Dendritic cell treated with granulocyte-macrophage colony-stimulating factor and Interleukin-4, amounts not matched to agents 40 ng/mL and 50 ng/mL, for 4 days (primary cell): ENCODE results near the gene PSMB2.
"Not testable (repeated sequence)": the region's sequence is repeated elsewhere in the genome, so short reads cannot be mapped to it uniquely, and the experiment has no call there.

ENCODE experiments used
- H3K27ac Mint-ChIP-seq: one replicate; pipeline ENCODE4 v1.8.0; 2022; ENCODE audit warnings: mild to moderate bottlenecking, mixed read lengths
- H3K27me3 Mint-ChIP-seq: one replicate; pipeline ENCODE4 v1.8.0; 2022; ENCODE audit warnings: mild to moderate bottlenecking, mixed read lengths
- H3K36me3 Mint-ChIP-seq: one replicate; pipeline ENCODE4 v1.8.0; 2022; ENCODE audit warnings: low read depth, mixed read lengths
- H3K4me1 Mint-ChIP-seq: one replicate; pipeline ENCODE4 v1.8.0; 2022; ENCODE audit warnings: low read depth, mixed read lengths
- H3K4me3 Mint-ChIP-seq: one replicate; pipeline ENCODE4 v1.8.0; 2022; ENCODE audit warnings: mild to moderate bottlenecking, moderate library complexity, mixed read lengths
- H3K9me3 Mint-ChIP-seq: one replicate; pipeline ENCODE4 v1.8.0; 2022; ENCODE audit warnings: mixed read lengths
- intact Hi-C: fragments of 100-400 bp; cut with micrococcal nuclease; formaldehyde crosslinking; loops from one replicate; pipeline ENCODE4 v1.15.0; 2022

Gene PSMB2

DNA sequence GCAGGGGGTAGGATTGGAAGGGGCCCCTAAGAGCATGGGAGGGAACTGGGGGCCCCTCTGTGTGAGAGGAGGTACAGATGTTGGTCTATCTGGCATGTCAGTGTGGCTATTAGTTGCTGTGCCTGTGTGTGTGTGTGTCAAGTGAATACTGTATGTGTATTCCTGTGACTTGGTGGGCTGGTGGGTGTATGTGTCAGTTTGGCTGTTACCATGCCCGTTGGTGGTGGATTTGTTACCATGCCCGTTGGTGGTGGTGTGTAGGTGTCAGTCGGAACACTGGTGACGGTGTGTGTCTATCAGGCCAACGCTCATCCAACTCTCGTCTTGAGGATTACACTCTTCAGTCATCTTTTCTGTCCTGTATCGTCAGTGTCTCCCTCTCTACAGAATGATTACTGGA, 45.6 kb downstream of the PSMB2 start:
- peaks cover 38% of the 10 kb centered on the region for H3K36me3 Mint-ChIP-seq
- no peak overlapping the region for H3K4me3 Mint-ChIP-seq
- no peak overlapping the region for H3K27ac Mint-ChIP-seq
- intact Hi-C loops, result no loop called here
- no peaks in the 10 kb centered on the region for H3K9me3 Mint-ChIP-seq
- peaks cover 10% of the 10 kb centered on the region for H3K4me1 Mint-ChIP-seq
- H3K27me3 Mint-ChIP-seq, result no peaks in the 10 kb centered on the region

DNA sequence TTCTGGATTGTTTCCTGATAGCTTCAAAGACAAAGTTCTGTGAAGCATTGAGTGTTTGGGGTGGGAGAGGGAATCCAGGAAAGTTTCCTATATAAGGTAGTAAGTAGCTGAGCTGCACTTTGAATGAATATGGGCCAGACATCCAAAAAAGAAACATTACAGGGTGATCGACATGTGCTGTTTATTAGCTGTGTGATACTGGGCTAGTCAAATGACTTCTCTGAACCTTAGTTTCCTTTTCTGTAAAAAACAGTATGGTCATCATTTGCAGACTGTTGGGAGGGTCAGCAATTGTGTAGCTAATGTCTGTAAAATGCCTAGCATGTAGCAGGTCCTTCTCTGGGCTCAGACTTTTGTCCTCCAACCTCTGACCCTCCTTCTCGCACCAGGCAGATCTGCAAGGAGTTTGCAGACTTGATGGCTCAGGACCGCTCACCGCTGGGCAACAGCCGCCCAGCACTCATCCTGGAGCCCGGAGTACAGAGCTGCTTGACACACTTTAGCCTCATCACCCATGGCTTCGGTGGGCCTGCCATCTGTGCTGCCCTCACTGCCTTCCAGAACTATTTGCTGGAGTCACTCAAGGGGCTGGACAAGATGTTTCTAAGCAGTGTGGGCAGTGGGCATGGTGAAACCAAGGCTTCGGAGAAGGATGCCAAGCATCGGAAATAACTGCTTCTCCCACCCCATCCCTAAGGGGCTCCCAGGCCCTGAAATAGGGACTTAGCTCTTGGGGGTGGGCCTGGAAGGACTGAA, 47.1 kb downstream of the PSMB2 start:
- intact Hi-C loops, result no loop called here
- H3K4me3 Mint-ChIP-seq, result no peak overlapping the region
- H3K36me3 Mint-ChIP-seq, result peaks cover 35% of the 10 kb centered on the region
- H3K27me3 Mint-ChIP-seq, result no peaks in the 10 kb centered on the region
- peaks cover 10% of the 10 kb centered on the region for H3K4me1 Mint-ChIP-seq
- no peak overlapping the region for H3K27ac Mint-ChIP-seq
- H3K9me3 Mint-ChIP-seq, result no peaks in the 10 kb centered on the region

DNA sequence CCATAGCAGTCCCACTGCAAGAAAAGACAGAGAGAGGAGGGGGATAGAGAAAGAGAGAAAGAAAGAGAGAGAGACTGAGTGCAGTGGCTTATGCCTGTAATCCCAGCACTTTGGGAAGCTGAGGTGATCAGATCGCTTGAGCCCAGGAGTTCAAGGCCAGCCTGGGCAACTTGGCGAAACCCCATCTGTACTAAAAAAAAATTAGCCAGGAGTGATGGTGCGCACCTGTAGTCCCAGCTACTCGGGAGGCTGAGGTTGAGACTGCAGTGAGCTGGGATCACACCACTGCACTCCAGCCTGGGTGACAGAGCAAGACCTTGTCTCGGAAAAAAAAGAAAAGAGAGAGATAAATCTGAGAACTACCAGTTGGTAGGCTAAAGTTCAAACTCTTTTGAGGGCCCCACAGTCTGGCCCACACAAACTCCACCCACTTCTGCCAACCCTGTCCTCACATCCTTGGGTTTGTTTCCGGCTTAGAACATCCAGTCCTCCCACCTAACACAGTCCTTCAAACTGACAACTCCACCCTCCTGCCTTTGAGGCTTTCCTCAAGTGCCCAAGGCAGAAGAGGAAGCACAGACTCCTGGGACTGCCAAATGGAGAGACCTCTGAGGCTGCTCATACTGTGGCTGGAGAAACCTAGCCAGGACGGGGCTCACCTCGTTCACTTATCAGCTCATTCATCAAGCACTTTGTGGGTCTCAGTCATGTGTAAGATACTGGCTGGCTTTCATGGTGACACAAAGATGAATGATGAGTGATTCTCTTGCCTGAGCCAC, 48.1 kb downstream of the PSMB2 start:
- Mint-ChIP-seq H3K27me3 (no peaks in the 10 kb centered on the region), H3K36me3 (peaks cover 31% of the 10 kb centered on the region), H3K4me3 (no peak overlapping the region), H3K9me3 (no peaks in the 10 kb centered on the region), H3K27ac (no peak overlapping the region), H3K4me1 (peaks cover 10% of the 10 kb centered on the region)
- intact Hi-C loops, result no loop called here

DNA sequence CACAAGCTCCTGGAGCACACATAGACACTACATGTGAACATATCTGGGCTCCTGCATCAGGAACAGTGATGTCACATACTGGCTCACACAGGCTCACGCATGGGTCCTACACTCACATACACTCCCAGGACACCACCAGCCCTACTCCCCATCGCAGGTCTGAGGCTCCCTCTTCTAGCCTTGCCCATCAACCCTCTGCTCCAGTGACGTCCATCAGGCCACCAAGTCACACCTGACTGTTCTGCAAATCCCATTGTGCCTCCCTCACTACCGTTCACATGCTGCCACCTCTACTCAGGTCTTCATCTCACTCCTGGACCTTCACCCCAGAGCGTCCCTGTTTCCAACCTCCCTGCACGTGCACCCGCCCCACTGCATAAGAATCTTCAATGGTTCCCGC, 50.1 kb downstream of the PSMB2 start:
- intact Hi-C loops, result no loop called here
- no peak overlapping the region for H3K4me3 Mint-ChIP-seq
- H3K36me3 Mint-ChIP-seq, result peaks cover 29% of the 10 kb centered on the region
- no peaks in the 10 kb centered on the region for H3K27me3 Mint-ChIP-seq
- H3K9me3 Mint-ChIP-seq, result no peaks in the 10 kb centered on the region
- H3K4me1 Mint-ChIP-seq, result peaks cover 10% of the 10 kb centered on the region
- H3K27ac Mint-ChIP-seq, result no peak overlapping the region

DNA sequence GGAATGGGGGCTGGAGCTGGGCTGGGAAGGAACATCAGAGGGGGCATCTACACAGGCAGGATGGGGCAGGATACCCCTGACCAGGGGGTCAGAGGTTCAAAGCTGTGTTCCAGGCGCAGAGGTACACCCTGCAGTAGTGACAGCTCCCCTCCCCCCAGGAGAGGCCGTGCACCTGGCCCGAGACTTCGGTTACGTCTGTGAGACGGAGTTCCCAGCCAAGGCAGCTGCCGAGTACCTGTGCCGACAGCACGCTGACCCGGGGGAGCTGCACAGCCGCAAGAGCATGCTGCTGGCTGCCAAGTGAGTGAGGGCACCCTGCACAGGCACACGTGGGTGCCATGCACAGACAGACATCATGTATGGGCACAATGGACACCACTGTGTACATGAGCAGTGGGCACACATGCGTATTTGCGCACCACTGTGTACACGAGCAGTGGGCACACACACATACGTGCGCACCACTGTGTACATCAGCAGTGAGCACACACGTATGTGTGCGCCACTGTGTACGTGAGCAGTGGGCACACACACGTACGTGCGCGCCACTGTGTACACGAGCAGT, 50.8 kb downstream of the PSMB2 start:
- Mint-ChIP-seq H3K27me3 (no peaks in the 10 kb centered on the region), H3K9me3 (no peaks in the 10 kb centered on the region), H3K4me1 (peaks cover 10% of the 10 kb centered on the region), H3K4me3 (no peak overlapping the region), H3K36me3 (peaks cover 23% of the 10 kb centered on the region), H3K27ac (no peak overlapping the region)
- intact Hi-C loops, result no loop called here

DNA sequence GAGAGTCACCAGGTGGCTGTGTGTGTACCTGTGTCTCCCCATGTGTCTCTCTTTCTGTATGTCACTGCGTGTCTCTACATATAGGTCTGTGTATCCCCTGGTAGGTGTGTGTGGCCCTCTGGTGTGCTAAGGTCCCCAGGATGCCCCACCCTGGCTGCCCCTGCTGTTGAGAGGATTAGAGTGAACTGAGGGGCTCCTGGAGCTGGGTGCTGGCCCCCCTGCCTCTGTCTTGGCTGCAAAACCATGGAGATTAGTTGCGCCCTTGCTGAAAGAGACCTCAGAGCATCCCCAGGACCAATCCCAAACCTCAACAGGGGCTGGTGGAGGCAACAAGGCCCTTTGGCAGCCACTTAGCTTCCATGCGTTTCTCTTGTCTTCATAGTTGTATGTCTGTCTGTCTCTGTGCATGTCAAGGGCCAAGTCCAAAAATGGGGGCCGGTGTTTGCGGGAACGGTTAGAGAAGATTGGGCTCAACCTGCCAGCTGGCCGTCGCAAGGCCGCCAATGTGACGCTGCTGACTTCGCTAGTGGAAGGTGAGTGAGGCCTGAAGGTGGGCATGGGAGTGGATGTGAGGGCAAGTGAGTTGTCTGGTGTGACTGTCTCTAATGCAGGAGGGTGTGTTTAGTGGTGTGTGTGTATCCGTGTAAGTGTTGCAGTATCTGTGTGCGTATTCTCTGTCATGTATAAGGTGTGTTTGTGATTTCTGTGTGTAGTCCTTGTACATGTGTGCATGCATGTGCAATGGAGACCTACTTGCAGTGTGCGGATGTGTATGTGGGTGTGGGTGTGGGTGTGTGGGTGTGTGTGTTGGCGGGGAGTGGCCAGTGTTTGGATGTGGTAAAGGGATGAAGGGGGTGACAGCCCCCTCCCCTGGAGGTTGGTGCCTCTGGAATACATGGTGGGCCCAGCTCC, 51.6 kb downstream of the PSMB2 start:
- H3K4me3 Mint-ChIP-seq, result no peak overlapping the region
- H3K27ac Mint-ChIP-seq, result no peak overlapping the region
- no peaks in the 10 kb centered on the region for H3K9me3 Mint-ChIP-seq
- peaks cover 10% of the 10 kb centered on the region for H3K4me1 Mint-ChIP-seq
- H3K36me3 Mint-ChIP-seq, result peaks cover 18% of the 10 kb centered on the region
- H3K27me3 Mint-ChIP-seq, result no peaks in the 10 kb centered on the region
- intact Hi-C loops, result no loop called here

DNA sequence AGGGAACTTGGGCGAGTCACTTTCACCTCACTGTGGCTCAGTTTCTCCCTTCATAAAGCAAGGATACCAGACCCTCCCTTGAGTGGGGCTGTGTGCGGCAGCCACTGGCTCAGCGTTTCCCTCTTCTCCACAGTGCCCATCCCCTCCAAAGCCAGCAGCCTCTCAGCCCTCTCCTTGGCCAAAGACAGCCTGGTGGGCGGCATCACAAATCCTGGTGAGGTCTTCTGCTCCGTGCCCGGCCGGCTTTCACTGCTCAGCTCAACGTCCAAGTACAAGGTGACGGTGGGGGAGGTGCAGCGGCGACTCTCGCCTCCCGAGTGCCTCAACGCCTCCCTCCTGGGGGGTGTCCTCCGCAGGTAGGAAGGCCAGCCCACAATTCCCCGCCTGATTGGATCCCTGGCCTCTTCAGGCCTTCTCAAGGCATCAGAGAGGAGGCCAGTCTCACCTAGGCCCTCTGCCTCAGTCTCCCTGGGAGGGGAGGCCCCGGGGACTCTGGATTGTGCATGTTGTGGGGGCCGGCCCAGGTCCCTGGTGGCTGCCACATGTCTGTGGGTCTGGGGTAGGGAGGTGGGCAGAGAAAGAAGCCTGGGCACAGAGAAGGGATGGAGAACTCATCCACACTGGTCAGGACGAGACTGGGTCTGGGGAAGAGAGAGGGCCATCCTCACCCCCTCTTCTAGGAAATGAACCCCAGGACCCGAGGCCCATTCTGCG, 53.0 kb downstream of the PSMB2 start:
- H3K27ac Mint-ChIP-seq, result no peak overlapping the region
- H3K9me3 Mint-ChIP-seq, result no peaks in the 10 kb centered on the region
- H3K36me3 Mint-ChIP-seq, result peaks cover 13% of the 10 kb centered on the region
- H3K27me3 Mint-ChIP-seq, result no peaks in the 10 kb centered on the region
- intact Hi-C loops, result no loop called here
- H3K4me3 Mint-ChIP-seq, result no peak overlapping the region
- H3K4me1 Mint-ChIP-seq, result peaks cover 8% of the 10 kb centered on the region

DNA sequence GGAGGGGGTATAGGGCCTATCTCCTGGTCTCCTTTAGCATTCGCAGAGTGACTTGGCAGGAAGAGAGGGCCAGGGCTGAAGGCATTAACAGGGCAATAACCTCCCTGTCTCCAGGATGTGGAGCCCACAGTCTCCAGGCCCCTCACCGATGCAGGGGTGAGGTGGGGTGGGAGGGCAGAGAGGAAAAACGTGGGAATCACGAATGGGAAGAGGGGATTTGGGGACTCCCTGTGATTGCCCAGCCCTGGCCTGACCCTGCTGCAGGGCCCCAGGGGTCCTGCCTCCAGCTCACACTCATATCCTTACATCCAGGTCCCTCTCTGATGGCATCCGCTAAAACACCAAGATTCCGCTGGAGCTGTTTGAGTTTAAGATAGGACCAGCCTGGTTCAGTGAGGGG, 53.6 kb downstream of the PSMB2 start:
- Mint-ChIP-seq H3K9me3 (no peaks in the 10 kb centered on the region), H3K4me1 (peaks cover 2% of the 10 kb centered on the region), H3K4me3 (no peak overlapping the region), H3K27ac (no peak overlapping the region), H3K36me3 (peaks cover 13% of the 10 kb centered on the region), H3K27me3 (no peaks in the 10 kb centered on the region)
- intact Hi-C loops, result no loop called here

DNA sequence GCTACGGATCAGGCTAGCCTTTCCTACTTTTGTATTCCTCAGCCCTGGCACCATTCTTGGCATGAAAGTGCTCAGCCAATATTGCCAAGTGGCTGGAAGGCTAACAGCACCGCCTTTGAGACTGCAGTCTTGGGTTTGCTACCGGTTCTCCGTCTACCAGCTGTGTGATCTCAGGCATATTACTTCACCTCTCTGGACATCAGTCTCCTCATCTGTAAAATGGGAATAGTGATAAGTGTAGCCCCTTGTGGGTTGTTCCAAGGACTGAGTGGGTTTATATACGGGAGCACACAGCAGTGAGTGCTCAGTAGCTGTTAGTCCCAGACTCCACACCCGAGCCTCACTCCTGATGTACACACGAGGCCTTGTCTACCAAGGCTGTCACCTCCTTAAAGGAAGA, 54.5 kb downstream of the PSMB2 start:
- no peaks in the 10 kb centered on the region for H3K4me1 Mint-ChIP-seq
- no peak overlapping the region for H3K4me3 Mint-ChIP-seq
- H3K36me3 Mint-ChIP-seq, result peaks cover 13% of the 10 kb centered on the region
- no peaks in the 10 kb centered on the region for H3K27me3 Mint-ChIP-seq
- intact Hi-C loops, result no loop called here
- H3K9me3 Mint-ChIP-seq, result no peaks in the 10 kb centered on the region
- H3K27ac Mint-ChIP-seq, result no peak overlapping the region

DNA sequence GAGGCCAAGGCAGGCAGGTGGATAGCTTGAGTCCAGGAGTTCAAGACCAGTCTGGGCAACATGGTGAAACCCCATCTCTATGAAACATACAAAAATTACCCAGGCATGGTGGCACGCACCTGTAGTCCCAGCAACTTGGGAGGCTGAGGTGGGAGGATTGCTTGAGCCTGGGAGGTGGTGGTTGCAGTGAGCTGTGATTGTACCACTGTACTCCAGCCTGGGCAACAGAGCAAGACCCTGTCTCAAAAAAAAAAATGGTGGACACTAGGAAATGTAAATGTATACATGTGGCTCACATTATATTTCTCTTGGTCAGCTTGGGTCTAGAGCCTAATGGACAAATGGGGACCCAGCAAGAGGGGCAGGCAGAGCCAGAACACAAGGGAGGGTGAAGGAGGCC, 55.5 kb downstream of the PSMB2 start:
- H3K4me1 Mint-ChIP-seq, H3K4me3 Mint-ChIP-seq, H3K27me3 Mint-ChIP-seq, H3K36me3 Mint-ChIP-seq, H3K9me3 Mint-ChIP-seq, intact Hi-C loops, H3K27ac Mint-ChIP-seq: not testable (repeated sequence)

DNA sequence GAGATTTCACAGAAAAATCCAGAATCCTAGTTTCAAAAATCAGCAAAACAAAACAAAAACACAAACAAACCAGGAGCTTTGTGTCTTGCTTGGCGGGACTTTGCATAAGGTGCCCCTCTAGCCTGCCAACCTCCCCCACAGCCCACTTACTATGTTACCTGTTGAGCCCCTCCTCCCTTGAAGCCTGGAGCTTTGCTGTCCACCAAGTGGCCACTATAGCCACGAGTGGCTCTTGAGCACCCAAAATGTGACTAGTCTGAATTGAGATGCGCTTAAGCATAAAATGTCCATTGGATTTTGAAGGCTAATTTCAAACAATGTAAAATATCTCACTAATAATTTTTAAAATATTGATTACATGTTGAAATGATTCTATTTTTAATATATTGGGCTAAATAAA, 56.0 kb downstream of the PSMB2 start:
- intact Hi-C loops, result no loop called here
- H3K9me3 Mint-ChIP-seq, result no peaks in the 10 kb centered on the region
- H3K27me3 Mint-ChIP-seq, result no peaks in the 10 kb centered on the region
- H3K36me3 Mint-ChIP-seq, result peaks cover under 1% of the 10 kb centered on the region
- no peak overlapping the region for H3K4me3 Mint-ChIP-seq
- H3K27ac Mint-ChIP-seq, result no peak overlapping the region
- H3K4me1 Mint-ChIP-seq, result no peaks in the 10 kb centered on the region

DNA sequence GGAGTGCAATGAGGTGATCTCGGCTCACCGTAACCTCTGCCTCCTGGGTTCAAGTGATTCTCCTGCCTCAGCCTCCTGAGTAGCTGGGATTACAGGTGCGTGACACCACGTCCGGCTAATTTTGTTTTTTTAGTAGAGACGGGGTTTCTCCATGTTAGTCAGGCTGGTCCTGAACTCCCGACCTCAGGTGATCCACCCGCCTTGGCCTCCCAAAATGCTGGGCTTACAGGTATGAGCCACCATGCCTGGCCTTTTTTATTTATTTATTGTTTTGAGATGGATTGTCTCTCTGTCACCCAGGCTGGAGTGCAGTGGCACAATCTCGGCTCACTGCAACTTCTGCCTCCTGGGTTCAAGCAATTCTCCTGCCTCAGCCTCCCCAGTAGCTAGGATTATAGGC, 59.7 kb downstream of the PSMB2 start:
- H3K36me3 Mint-ChIP-seq, H3K27ac Mint-ChIP-seq, H3K4me3 Mint-ChIP-seq, H3K27me3 Mint-ChIP-seq, intact Hi-C loops, H3K9me3 Mint-ChIP-seq: not testable (repeated sequence)
- H3K4me1 Mint-ChIP-seq, result peaks cover 17% of the 10 kb centered on the region

DNA sequence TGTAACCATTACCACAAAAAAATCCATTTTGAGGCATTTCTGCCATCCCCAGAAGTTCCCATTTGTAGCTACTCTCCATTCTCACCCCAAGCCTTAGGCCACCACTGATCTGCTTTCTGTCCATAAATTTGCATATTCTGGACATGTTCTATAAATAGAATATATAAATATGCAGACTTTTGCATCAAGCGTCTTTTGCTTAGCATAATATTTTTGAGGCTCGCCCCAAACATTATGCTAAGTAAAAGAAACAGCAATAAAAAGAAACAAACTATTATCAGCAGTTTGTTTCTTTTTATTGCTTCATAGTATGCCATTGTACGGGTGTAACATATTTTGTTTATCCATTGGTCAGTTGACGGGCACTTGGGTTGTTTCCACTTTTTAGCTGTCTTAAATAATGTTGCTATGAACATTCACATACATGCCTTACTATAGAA, 60.4 kb downstream of the PSMB2 start:
- H3K4me1 Mint-ChIP-seq, result peaks cover 24% of the 10 kb centered on the region
- H3K36me3 Mint-ChIP-seq, result no peaks in the 10 kb centered on the region
- no peak overlapping the region for H3K27ac Mint-ChIP-seq
- H3K27me3 Mint-ChIP-seq, result peaks cover 12% of the 10 kb centered on the region
- no peak overlapping the region for H3K4me3 Mint-ChIP-seq
- intact Hi-C loops, result no loop called here
- H3K9me3 Mint-ChIP-seq, result no peaks in the 10 kb centered on the region
